HG02981 (cell line): ENCODE data around the gene GPR156.

Experiments
- ATAC-seq: cut with Tn5 transposase; IDR thresholded peaks from one replicate; pipeline ENCODE4 v1.9.1; 2021; ENCODE audit warnings: mild to moderate bottlenecking, moderate library complexity; ENCODE audit not compliant: unreplicated experiment

The GPR156 gene

DNA sequence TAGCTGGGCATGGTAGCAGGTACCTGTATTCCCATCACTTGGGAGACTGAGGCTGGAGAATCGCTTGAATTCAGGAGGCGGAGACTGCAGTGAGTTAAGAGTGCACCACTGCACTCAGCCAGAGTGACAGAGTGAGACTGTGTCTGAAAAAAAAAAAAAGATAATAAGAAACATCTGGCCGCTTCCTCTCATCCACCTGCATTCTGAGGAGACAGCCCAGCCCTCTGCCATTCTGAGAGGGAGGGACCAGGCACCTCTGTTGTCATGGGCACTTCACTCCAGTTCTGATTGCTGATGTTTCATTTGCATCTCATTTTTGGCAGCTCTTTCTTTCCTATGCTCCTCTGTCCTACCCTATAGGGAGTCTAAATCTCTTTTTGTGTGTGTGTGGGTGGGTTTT is 154.4 kb downstream of the GPR156 start:
- ATAC-seq = no peak

DNA sequence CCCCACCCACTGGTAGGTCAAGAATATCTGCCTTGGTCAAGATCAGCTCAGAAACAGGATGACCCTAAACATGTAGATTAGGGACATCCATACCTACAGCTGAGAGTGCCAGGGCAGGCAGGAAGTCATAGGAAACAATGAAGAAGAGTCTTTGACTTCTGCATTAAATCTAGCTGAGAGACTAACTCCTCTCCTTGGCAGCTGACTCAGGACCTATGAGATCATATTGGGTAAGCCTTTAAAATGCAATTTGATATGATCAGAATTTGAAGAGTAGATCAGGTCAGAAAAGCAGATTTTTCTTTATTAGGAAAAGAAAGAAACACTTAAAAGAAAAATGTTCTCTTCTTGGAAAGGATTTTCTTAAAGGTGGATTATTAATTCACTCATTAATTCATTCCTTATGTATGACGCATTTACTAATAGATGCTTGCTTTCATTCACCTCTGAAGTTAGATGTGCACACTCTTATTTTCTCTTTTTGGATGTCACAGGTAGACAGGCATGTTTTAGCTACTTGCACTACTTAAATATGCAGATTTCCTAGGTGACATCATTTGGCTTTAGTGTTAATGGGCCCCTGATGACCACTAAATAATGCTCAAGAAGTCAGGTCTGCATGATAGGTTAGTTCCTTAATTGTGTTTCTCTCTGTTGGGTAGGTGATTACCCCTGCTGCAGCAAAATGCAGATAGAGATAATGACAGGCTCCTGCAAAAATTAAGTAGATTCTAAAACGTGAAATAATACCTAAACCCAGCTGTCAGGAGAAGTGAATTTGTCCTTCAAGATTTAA is 155.1 kb downstream of the GPR156 start:
- no peak for ATAC-seq

- no peak for ATAC-seq
Observed at GRCh38 chr3:120129051-120129450, 156.0 kb downstream of the GPR156 start.

DNA sequence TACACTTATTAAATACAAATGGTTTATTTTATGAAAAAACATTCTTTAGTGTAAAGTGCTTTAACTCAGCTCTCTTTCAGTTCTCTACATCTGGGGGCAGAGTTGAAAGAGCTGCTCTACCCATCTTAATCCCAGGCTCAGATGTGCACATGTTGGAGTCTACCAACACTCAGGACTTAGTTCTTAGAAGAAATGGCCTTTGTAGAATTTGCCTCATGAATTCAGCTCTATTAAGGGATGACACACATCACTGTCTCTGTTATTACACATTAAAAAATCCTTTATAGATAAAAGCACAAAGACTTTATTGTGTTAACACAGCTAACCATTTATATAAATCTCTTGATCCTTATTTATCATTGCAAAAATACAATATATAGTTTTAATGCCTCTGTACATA is 159.0 kb downstream of the GPR156 start:
- ATAC-seq = no peak

- no peak for ATAC-seq
Observed at GRCh38 chr3:120119846-120120510, 165.0 kb downstream of the GPR156 start.
